DND-41 (cell line): ENCODE data around the gene CACHD1.

ENCODE experiments used
- ATAC-seq: fragments of 200-7000 bp; cut with Tn5 transposase; 3 replicates; pipeline ENCODE4 v1.9.1; 2021; ENCODE audit warnings: low read depth; ENCODE audit not compliant: insufficient read depth
- DNase-seq: peaks from one replicate; pipeline ENCODE4 v3.0.0-alpha.2; 2020
- H2AFZ ChIP-seq: 2 replicates; pipeline ENCODE4 v1.6.0; 2012; ENCODE audit warnings: low read depth, low read length
- H3K27ac ChIP-seq: 2 replicates; pipeline ENCODE4 v1.5.1; 2012; ENCODE audit warnings: low read length, inconsistent platforms
- H3K27me3 ChIP-seq: fragments of 200-600 bp; sonication (generic); 2 replicates; pipeline ENCODE4 v1.6.0; 2012; ENCODE audit warnings: low read length, mild to moderate bottlenecking, inconsistent platforms; ENCODE audit not compliant: insufficient read depth, poor library complexity
- H3K36me3 ChIP-seq: 2 replicates; pipeline ENCODE4 v1.5.1; 2012; ENCODE audit warnings: low read length, inconsistent platforms; ENCODE audit not compliant: insufficient read depth
- H3K4me1 ChIP-seq: 2 replicates; pipeline ENCODE4 v1.5.1; 2012; ENCODE audit warnings: mild to moderate bottlenecking, low read length; ENCODE audit not compliant: insufficient read depth
- H3K4me2 ChIP-seq: 2 replicates; pipeline ENCODE4 v1.6.0; 2012; ENCODE audit warnings: mild to moderate bottlenecking, moderate library complexity, low read length, inconsistent platforms; ENCODE audit not compliant: insufficient read depth
- H3K4me3 ChIP-seq, 2 experiments: fragments of 200-600 bp in 1 of 2; shearing (Covaris generic) in 1 of 2; 2 replicates each; pipeline ENCODE4 v1.5.1; 2012 to 2016; ENCODE audit warnings: inconsistent platforms in 2 of 2, low read length in 2 of 2, mild to moderate bottlenecking in 2 of 2, low read depth in 1 of 2, moderate library complexity in 1 of 2
- H3K79me2 ChIP-seq: 2 replicates; pipeline ENCODE4 v1.6.0; 2012; ENCODE audit warnings: low read length, inconsistent platforms; ENCODE audit not compliant: insufficient read depth
- H3K9ac ChIP-seq: 2 replicates; pipeline ENCODE4 v1.6.0; 2012; ENCODE audit warnings: low read depth, mild to moderate bottlenecking, inconsistent platforms, low read length, moderate library complexity
- H3K9me3 ChIP-seq: 2 replicates; pipeline ENCODE4 v1.5.1; 2012; ENCODE audit warnings: low read length, moderate library complexity, mild to moderate bottlenecking, inconsistent platforms; ENCODE audit not compliant: insufficient read depth, severe bottlenecking
- H4K20me1 ChIP-seq: 2 replicates; pipeline ENCODE4 v1.6.0; 2012; ENCODE audit warnings: low read length; ENCODE audit not compliant: insufficient read depth
- CTCF ChIP-seq: IDR thresholded peaks from 2 replicates; pipeline ENCODE4 v1.5.1; 2012; ENCODE audit warnings: borderline replicate concordance, low read length, moderate library complexity, mild to moderate bottlenecking; ENCODE audit not compliant: poor library complexity, severe bottlenecking; ENCODE audit errors: extremely low read depth
- EZH2 ChIP-seq: IDR thresholded peaks from 3 replicates; pipeline ENCODE4 v1.6.1; 2012; ENCODE audit warnings: borderline replicate concordance, low read depth, mild to moderate bottlenecking, moderate library complexity, low read length, inconsistent platforms; ENCODE audit not compliant: severe bottlenecking

CACHD1 gene

GRCh38 chr1:64567426-64568170, 97.7 kb downstream of the CACHD1 start:
- Histone ChIP-seq H3K36me3 (no peaks in the 10 kb centered on the region), H2AFZ (no peak overlapping the region), H3K4me3 (no peak overlapping the region), H3K9me3 (no peaks in the 10 kb centered on the region), H3K4me2 (no peak overlapping the region), H3K9ac (no peak overlapping the region), H3K27ac (no peak overlapping the region), H3K4me1 (no peaks in the 10 kb centered on the region), H4K20me1 (no peaks in the 10 kb centered on the region), H3K79me2 (no peaks in the 10 kb centered on the region), H3K27me3 (no peaks in the 10 kb centered on the region)
- ATAC-seq (no peak), DNase-seq (no peak)
- TF ChIP-seq CTCF (no peak), EZH2 (no peak)

GRCh38 chr1:64568171-64568450, 98.2 kb downstream of the CACHD1 start:
- Histone ChIP-seq H3K36me3 (no peaks in the 10 kb centered on the region), H3K4me1 (no peaks in the 10 kb centered on the region), H3K4me2 (no peak overlapping the region), H3K79me2 (no peaks in the 10 kb centered on the region), H2AFZ (no peak overlapping the region), H3K27ac (no peak overlapping the region), H4K20me1 (no peaks in the 10 kb centered on the region), H3K27me3 (no peaks in the 10 kb centered on the region), H3K9ac (no peak overlapping the region), H3K9me3 (no peaks in the 10 kb centered on the region), H3K4me3 (no peak overlapping the region)
- DNase-seq: no peak
- TF ChIP-seq EZH2: no peak
- no peak for TF ChIP-seq CTCF
- ATAC-seq: no peak

GRCh38 chr1:64569411-64569810, 99.5 kb downstream of the CACHD1 start:
- no peak overlapping the region for H3K27ac ChIP-seq
- H3K4me1 ChIP-seq: no peaks in the 10 kb centered on the region
- no peaks in the 10 kb centered on the region for H4K20me1 ChIP-seq
- no peak overlapping the region for H3K4me3 ChIP-seq
- H3K4me2 ChIP-seq: no peak overlapping the region
- no peaks in the 10 kb centered on the region for H3K27me3 ChIP-seq
- ATAC-seq (no peak), DNase-seq (no peak)
- H3K79me2 ChIP-seq: no peaks in the 10 kb centered on the region
- TF ChIP-seq CTCF: no peak
- no peak for TF ChIP-seq EZH2
- no peaks in the 10 kb centered on the region for H3K9me3 ChIP-seq
- no peaks in the 10 kb centered on the region for H3K36me3 ChIP-seq
- no peak overlapping the region for H3K9ac ChIP-seq
- no peak overlapping the region for H2AFZ ChIP-seq
